ENCODE results near the gene ALDH1L1. TPM values are rescaled to one million over a fixed set of nuclear protein-coding genes. Genes with fewer than 3 reads are reported as not detected.
A peak's percentile ranks its signal among the peaks of the same experiment; 100 is the strongest.

The ALDH1L1 gene
- total RNA-seq, 2 donors from 2014 or later = 54.7 to 65.3 TPM

GRCh38 chr3:126158016-126158911 is 22.1 kb downstream of the ALDH1L1 start:
- no peaks in the 10 kb centered on the region for H3K27me3 ChIP-seq
- WGBS, 2 donors = 72 to 84% methylated on average over 16 to 18 of the region's 18 CpGs
- H3K36me3 ChIP-seq (replicated peaks in 1 of 2; ENCODE audit: insufficient read depth in 1 of 2, low read depth in 2 of 2) = no peaks in the 10 kb centered on the region
- H3K4me1 ChIP-seq = peaks cover 5% of the 10 kb centered on the region
- H3K27ac ChIP-seq = no peak overlapping the region
- TF ChIP-seq, protein P1, sequence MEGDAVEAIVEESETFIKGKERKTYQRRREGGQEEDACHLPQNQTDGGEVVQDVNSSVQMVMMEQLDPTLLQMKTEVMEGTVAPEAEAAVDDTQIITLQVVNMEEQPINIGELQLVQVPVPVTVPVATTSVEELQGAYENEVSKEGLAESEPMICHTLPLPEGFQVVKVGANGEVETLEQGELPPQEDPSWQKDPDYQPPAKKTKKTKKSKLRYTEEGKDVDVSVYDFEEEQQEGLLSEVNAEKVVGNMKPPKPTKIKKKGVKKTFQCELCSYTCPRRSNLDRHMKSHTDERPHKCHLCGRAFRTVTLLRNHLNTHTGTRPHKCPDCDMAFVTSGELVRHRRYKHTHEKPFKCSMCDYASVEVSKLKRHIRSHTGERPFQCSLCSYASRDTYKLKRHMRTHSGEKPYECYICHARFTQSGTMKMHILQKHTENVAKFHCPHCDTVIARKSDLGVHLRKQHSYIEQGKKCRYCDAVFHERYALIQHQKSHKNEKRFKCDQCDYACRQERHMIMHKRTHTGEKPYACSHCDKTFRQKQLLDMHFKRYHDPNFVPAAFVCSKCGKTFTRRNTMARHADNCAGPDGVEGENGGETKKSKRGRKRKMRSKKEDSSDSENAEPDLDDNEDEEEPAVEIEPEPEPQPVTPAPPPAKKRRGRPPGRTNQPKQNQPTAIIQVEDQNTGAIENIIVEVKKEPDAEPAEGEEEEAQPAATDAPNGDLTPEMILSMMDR (IDR thresholded peaks at IDR 0.05) = no peak
- TF ChIP-seq POLR2A (IDR thresholded peaks at IDR 0.05) = no peak
- no peaks in the 10 kb centered on the region for H3K9me3 ChIP-seq
- DNase-seq (peak in 2 of 4 donors; percentile 31 to 59), ATAC-seq (no peak)
- no peak overlapping the region for H3K4me3 ChIP-seq
- intact Hi-C loops (cut with DNase I) = no loop called here

DNA sequence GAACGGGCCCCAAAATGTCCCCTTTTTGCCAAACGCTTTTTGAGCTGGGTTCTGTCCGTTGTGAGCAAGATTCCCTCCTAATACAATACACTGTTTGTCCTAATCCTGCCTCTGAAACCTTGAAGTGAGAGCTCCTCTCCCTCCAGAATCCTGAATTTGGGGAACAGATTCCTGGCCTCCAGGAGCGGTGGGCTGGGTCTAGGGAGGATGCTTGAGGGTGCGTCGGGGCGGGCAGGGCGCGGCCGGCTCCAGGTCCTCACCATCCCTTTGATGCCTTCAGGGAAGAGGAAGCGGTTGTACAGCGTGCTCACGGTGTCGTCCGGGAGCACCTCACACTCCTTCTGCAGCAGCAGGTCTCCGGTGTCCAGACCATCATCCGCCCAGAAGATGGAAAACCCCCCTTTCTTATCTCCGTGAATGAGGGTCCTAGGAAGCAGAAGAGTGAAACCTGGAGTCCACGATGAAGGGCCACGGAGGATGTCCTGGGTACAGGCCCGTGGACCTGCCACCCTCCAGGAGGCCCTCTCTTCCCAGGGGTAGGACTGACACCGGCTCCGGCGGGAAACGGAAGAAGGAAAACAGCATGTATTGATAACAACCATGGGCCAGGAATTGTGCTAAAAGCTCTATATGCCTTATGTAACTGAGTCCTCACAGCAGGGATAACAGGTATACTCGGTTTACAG is 23.2 kb downstream of the ALDH1L1 start:
- Histone ChIP-seq H3K27me3 (no peaks in the 10 kb centered on the region), H3K4me3 (no peak overlapping the region), H3K4me1 (peaks cover 5% of the 10 kb centered on the region), H3K9me3 (no peaks in the 10 kb centered on the region), H3K36me3 (replicated peaks in 1 of 2; ENCODE audit: insufficient read depth in 1 of 2, low read depth in 2 of 2) (no peaks in the 10 kb centered on the region), H3K27ac (no peak overlapping the region)
- ATAC-seq (no peak), DNase-seq (no peak)
- intact Hi-C loops (cut with DNase I) = no loop called here
- 94 to 96% methylated on average over 25 to 26 of the region's 26 CpGs for WGBS, 2 donors
- TF ChIP-seq, protein P1 (IDR thresholded peaks at IDR 0.05) = no peak
- TF ChIP-seq POLR2A (IDR thresholded peaks at IDR 0.05) = no peak

- H3K36me3 ChIP-seq (replicated peaks in 1 of 2; ENCODE audit: insufficient read depth in 1 of 2, low read depth in 2 of 2) = no peaks in the 10 kb centered on the region
- TF ChIP-seq, protein P1 (IDR thresholded peaks at IDR 0.05) = no peak
- no peak for TF ChIP-seq POLR2A (IDR thresholded peaks at IDR 0.05)
- H3K4me3 ChIP-seq = no peak overlapping the region
- ATAC-seq (no peak), DNase-seq (peak in 1 of 4 donors; percentile 9)
- intact Hi-C loops (cut with DNase I) = no loop called here
- H3K27ac ChIP-seq = no peak overlapping the region
- no peaks in the 10 kb centered on the region for H3K9me3 ChIP-seq
- H3K4me1 ChIP-seq = peaks cover 5% of the 10 kb centered on the region
- H3K27me3 ChIP-seq = no peaks in the 10 kb centered on the region
- 72 to 74% methylated on average over 4 to 5 of the region's 8 CpGs for WGBS, 2 donors
These were observed 23.9 kb downstream of the ALDH1L1 start for GRCh38 chr3:126156468-126156867.

DNA sequence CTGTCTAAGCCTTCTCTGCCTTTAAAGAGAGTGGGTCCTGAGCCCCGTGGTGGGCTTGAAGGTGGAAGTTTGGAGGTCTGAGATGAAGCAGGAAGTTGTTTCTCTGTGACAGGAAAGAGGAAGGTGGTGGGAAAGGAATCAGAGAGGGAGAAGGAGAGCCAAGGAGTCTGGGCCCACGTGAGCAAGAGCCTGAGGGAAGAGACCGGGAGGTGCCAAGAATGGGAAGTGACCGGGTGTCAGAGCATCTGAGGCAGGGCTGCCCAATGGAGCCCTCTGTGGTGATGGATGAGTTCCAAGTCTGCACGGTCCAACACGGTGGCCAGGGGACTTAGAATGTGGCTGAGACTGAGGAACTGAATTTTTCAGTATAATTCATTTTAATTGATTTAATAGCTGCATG is 24.6 kb downstream of the ALDH1L1 start:
- Histone ChIP-seq H3K36me3 (replicated peaks in 1 of 2; ENCODE audit: insufficient read depth in 1 of 2, low read depth in 2 of 2) (no peaks in the 10 kb centered on the region), H3K27ac (no peak overlapping the region), H3K4me3 (no peak overlapping the region), H3K4me1 (peaks cover 5% of the 10 kb centered on the region), H3K27me3 (no peaks in the 10 kb centered on the region), H3K9me3 (no peaks in the 10 kb centered on the region)
- WGBS, 2 donors = 67 to 70% methylated on average over 6 of the region's 6 CpGs
- intact Hi-C loops (cut with DNase I) = no loop called here
- DNase-seq (peak in 1 of 4 donors; percentile 8), ATAC-seq (no peak)
- TF ChIP-seq POLR2A (IDR thresholded peaks at IDR 0.05) = no peak
- TF ChIP-seq, protein P1 (IDR thresholded peaks at IDR 0.05) = no peak

Measured in body of pancreas (tissue), 4 donors.